IPS-20b (cell line): ENCODE measurements around the gene TOP3A.

Source experiments
- H3K27ac ChIP-seq: one replicate; pipeline ENCODE4 v1.5.1; 2013; ENCODE audit warnings: low read length
- H3K27me3 ChIP-seq: 2 replicates; pipeline ENCODE4 v1.6.1; 2013; ENCODE audit warnings: mild to moderate bottlenecking, low read length, inconsistent platforms; ENCODE audit not compliant: insufficient read depth
- H3K36me3 ChIP-seq: 2 replicates; pipeline ENCODE4 v1.6.1; 2013; ENCODE audit warnings: low read depth, mild to moderate bottlenecking, inconsistent platforms, low read length, moderate library complexity; ENCODE audit not compliant: insufficient read depth
- H3K4me1 ChIP-seq: 2 replicates; pipeline ENCODE4 v1.6.1; 2013; ENCODE audit warnings: mild to moderate bottlenecking, control low read depth, inconsistent platforms, low read length, moderate library complexity; ENCODE audit not compliant: insufficient read depth
- H3K4me3 ChIP-seq: 2 replicates; pipeline ENCODE4 v1.5.1; 2013; ENCODE audit warnings: mild to moderate bottlenecking, low read length, inconsistent platforms
- H3K9ac ChIP-seq: 2 replicates; pipeline ENCODE4 v1.6.1; 2013; ENCODE audit warnings: low read depth, mild to moderate bottlenecking, inconsistent platforms, low read length, moderate library complexity
- H3K9me3 ChIP-seq: 2 replicates; pipeline ENCODE4 v1.6.1; 2013; ENCODE audit warnings: mild to moderate bottlenecking, low read depth, low read length, inconsistent platforms; ENCODE audit not compliant: insufficient read depth

The TOP3A gene

DNA sequence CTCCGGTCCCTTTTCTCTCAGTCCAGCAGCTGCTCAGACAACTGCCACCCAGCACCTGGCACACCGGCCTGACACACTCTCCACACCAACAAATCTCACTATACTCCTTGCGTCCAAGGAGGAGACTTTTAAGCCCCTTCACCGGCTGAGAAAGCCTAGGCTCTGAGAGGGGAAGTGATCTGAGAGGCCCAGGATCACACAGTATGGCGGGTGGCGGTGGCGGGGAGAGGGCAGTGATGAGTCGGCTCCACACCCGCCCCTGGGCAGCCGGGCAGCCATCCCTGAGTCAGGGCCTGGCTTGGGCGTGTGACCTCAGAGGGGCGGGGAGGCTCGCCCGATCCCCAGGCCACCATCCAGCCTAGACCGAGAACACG is 56.8 kb downstream of the TOP3A start:
- Histone ChIP-seq H3K27me3 (no peaks in the 10 kb centered on the region), H3K4me1 (peaks cover 11% of the 10 kb centered on the region), H3K27ac (peak overlapping the region; percentile 87), H3K4me3 (peak overlapping the region; percentile 99), H3K36me3 (peaks cover 37% of the 10 kb centered on the region), H3K9me3 (no peaks in the 10 kb centered on the region), H3K9ac (peak overlapping the region; percentile 86; the same call in 1 of the 2 replicates)

GRCh38 chr17:18257268-18257981 is 57.4 kb downstream of the TOP3A start:
- peaks cover 11% of the 10 kb centered on the region for H3K4me1 ChIP-seq
- no peaks in the 10 kb centered on the region for H3K9me3 ChIP-seq
- H3K9ac ChIP-seq = peak overlapping the region; percentile 86; the same call in 1 of the 2 replicates
- H3K27ac ChIP-seq = peak overlapping the region; percentile 87
- H3K36me3 ChIP-seq = peaks cover 42% of the 10 kb centered on the region
- H3K27me3 ChIP-seq = no peaks in the 10 kb centered on the region
- peak overlapping the region; percentile 99 for H3K4me3 ChIP-seq

- peaks cover 11% of the 10 kb centered on the region for H3K4me1 ChIP-seq
- peaks cover 49% of the 10 kb centered on the region for H3K36me3 ChIP-seq
- peak overlapping the region; percentile 99 for H3K4me3 ChIP-seq
- H3K9me3 ChIP-seq = no peaks in the 10 kb centered on the region
- peak overlapping the region; percentile 86; the same call in 1 of the 2 replicates for H3K9ac ChIP-seq
- H3K27ac ChIP-seq = no peak overlapping the region
- H3K27me3 ChIP-seq = no peaks in the 10 kb centered on the region
Measured at GRCh38 chr17:18256776-18257175, 58.0 kb downstream of the TOP3A start.

GRCh38 chr17:18256351-18256750 is 58.4 kb downstream of the TOP3A start:
- Histone ChIP-seq H3K27me3 (no peaks in the 10 kb centered on the region), H3K9me3 (no peaks in the 10 kb centered on the region), H3K4me3 (no peak overlapping the region), H3K9ac (peak overlapping the region; percentile 86; the same call in 1 of the 2 replicates), H3K27ac (peak overlapping the region; percentile 17), H3K4me1 (peaks cover 11% of the 10 kb centered on the region), H3K36me3 (peaks cover 53% of the 10 kb centered on the region)

DNA sequence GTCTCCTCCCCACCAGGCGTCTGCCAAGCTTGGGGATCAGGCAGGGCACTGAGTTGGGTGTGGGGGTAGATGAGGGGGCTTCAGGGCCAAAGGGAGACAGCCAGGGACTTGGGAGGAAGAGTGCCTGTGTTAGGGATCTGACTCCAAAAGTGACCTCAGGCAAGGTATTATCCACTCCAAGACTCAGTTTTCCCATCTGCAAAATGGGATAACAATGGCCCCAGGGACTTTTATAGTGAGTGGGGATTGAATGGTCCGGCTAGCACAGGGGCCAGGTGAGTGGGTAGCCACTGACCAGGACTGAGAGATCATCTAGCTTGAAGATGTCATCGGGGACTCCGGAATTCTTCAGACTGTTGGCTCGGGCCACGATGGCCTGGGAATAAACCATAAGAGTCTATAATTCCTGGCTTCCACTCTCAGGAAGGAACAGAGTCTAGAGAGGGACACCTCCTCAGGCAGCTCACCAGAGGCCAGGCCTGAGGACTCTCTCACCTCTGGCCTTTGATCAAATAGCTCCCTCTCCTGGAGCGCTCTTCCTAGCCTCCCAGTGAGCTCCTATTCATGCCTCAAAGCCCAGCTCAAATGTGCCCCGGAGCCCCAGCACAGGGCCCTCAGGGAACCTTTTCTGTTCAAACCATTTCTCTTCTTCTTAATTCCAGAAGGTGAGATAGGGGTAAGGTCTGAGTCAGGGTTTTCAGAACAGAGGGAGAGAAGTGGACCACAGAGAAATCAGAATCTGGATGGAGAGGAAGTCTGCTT is 59.7 kb downstream of the TOP3A start:
- H3K4me1 ChIP-seq = peaks cover 11% of the 10 kb centered on the region
- peaks cover 66% of the 10 kb centered on the region for H3K36me3 ChIP-seq

GRCh38 chr17:18253947-18254821 is 60.6 kb downstream of the TOP3A start:
- Histone ChIP-seq H3K4me1 (peaks cover 7% of the 10 kb centered on the region), H3K4me3 (no peak overlapping the region), H3K27ac (no peak overlapping the region), H3K36me3 (peaks cover 70% of the 10 kb centered on the region), H3K9ac (no peak overlapping the region), H3K27me3 (no peaks in the 10 kb centered on the region), H3K9me3 (no peaks in the 10 kb centered on the region)

More for the DNA sequence above, 59.7 kb downstream of the TOP3A start:
- no peak overlapping the region for H3K27ac ChIP-seq
- H3K4me3 ChIP-seq = no peak overlapping the region
- H3K9me3 ChIP-seq = no peaks in the 10 kb centered on the region
- H3K9ac ChIP-seq = no peak overlapping the region
- H3K27me3 ChIP-seq = no peaks in the 10 kb centered on the region

GRCh38 chr17:18253187-18253884 is 61.5 kb downstream of the TOP3A start:
- no peak overlapping the region for H3K9ac ChIP-seq

DNA sequence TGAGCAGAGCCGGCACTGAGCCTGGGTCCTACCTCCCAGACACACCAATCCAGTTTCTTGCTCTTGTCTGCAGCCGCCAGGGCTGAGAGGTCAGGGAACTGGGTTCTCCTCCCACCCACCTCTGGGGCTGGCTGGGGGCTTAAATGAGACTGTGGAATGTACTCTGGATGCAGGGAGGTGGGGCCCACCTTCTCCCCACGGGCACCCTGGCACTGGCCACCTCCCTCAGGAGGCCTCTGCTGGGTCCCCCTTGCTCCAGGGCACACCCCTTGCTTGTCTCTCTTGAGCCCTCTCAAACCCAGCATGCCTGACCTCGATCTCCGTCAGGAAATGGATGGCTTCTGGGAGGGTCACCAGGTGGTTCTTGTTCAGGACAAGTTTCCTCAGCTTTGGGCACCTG is 62.6 kb downstream of the TOP3A start:
- H3K4me1 ChIP-seq = peaks cover 8% of the 10 kb centered on the region
- no peaks in the 10 kb centered on the region for H3K9me3 ChIP-seq
- no peak overlapping the region for H3K9ac ChIP-seq
- H3K4me3 ChIP-seq = no peak overlapping the region
- H3K27me3 ChIP-seq = no peaks in the 10 kb centered on the region
- H3K36me3 ChIP-seq = peaks cover 87% of the 10 kb centered on the region
- H3K27ac ChIP-seq = no peak overlapping the region

More at GRCh38 chr17:18253187-18253884, 61.5 kb downstream of the TOP3A start:
- H3K36me3 ChIP-seq = peaks cover 79% of the 10 kb centered on the region
- no peak overlapping the region for H3K27ac ChIP-seq
- no peaks in the 10 kb centered on the region for H3K27me3 ChIP-seq
- no peak overlapping the region for H3K4me3 ChIP-seq
- peaks cover 7% of the 10 kb centered on the region for H3K4me1 ChIP-seq
- H3K9me3 ChIP-seq = no peaks in the 10 kb centered on the region

GRCh38 chr17:18251204-18251603 is 63.6 kb downstream of the TOP3A start:
- Histone ChIP-seq H3K4me1 (peaks cover 8% of the 10 kb centered on the region; the same call in 1 of the 2 replicates), H3K9ac (no peak overlapping the region), H3K36me3 (peaks cover 88% of the 10 kb centered on the region), H3K4me3 (no peak overlapping the region), H3K27ac (no peak overlapping the region), H3K9me3 (no peaks in the 10 kb centered on the region), H3K27me3 (no peaks in the 10 kb centered on the region)

DNA sequence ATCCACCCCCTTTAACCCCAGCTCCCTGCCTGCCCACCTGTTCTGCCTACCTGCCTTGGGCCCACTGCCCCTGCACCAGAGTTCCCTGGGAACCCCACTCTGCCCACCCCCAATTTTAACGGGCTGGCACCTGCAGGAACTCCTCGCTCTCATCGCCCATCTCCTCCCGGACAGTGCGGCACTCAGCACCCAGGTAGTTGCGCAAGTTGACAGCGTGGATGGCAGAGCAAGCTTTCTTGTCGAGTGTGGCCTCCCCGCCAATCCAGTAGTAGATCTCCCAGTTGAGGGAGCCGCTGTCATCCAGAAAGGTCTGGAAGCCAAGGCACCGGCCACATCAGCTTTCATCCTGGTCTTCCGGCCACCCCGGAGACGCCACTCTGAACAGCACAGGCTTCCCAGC is 64.1 kb downstream of the TOP3A start:
- Histone ChIP-seq H3K4me1 (peaks cover 8% of the 10 kb centered on the region; the same call in 1 of the 2 replicates), H3K36me3 (peaks cover 88% of the 10 kb centered on the region), H3K27ac (no peak overlapping the region), H3K4me3 (no peak overlapping the region), H3K27me3 (no peaks in the 10 kb centered on the region), H3K9ac (no peak overlapping the region), H3K9me3 (no peaks in the 10 kb centered on the region)

- H3K4me3 ChIP-seq = no peak overlapping the region
- no peaks in the 10 kb centered on the region for H3K27me3 ChIP-seq
- H3K4me1 ChIP-seq = peaks cover 8% of the 10 kb centered on the region; the same call in 1 of the 2 replicates
- H3K9me3 ChIP-seq = no peaks in the 10 kb centered on the region
- H3K36me3 ChIP-seq = peaks cover 88% of the 10 kb centered on the region
- no peak overlapping the region for H3K27ac ChIP-seq
- H3K9ac ChIP-seq = no peak overlapping the region
Measured at GRCh38 chr17:18250259-18250658, 64.5 kb downstream of the TOP3A start.
